B cell (primary cell): ENCODE measurements around the gene DSG2. TPM values are rescaled to one million over a fixed set of nuclear protein-coding genes. Genes with fewer than 3 reads are reported as not detected.

ENCODE experiments used
- ATAC-seq: fragments of 200-7000 bp; cut with Tn5 transposase; one replicate; pipeline ENCODE4 v1.10.0; 2021; ENCODE audit warnings: low read depth, mild to moderate bottlenecking, moderate number of reproducible peaks, moderate library complexity
- CTCF ChIA-PET: fragments of 350-600 bp; sonication (Branson Sonifier 250); formaldehyde crosslinking; loops from one replicate; lab custom pipeline; 2021; ENCODE audit warnings: antibody characterized with exemption, inconsistent platforms; lab: Charles Lee
- POLR2A ChIA-PET: fragments of 350-600 bp; sonication (Branson Sonifier 250); formaldehyde crosslinking; loops from one replicate; lab custom pipeline; 2021; ENCODE audit warnings: antibody characterized with exemption; lab: Charles Lee
- DNase-seq: peaks from one replicate; pipeline ENCODE4 v3.0.0; 2013
- H2AFZ ChIP-seq: 2 replicates; pipeline ENCODE4 v1.6.1; 2012; ENCODE audit warnings: mild to moderate bottlenecking, low read depth, low read length; ENCODE audit not compliant: insufficient read depth, poor library complexity, severe bottlenecking
- H3K27ac ChIP-seq, 2 donors: 1 replicate in 1 of 2; 2 replicates in 1 of 2; pipeline ENCODE4 v1.5.1; 2012 to 2013; ENCODE audit warnings: low read length in 2 of 2, mild to moderate bottlenecking in 2 of 2, moderate library complexity in 1 of 2
- H3K27me3 ChIP-seq, 4 experiments: fragments of 200-600 bp in 1 of 4; sonication (generic) in 1 of 4; replicated peaks in 1 of 4; 1 replicate in 2 of 4; 2 replicates in 2 of 4; pipeline versions ENCODE4 v1.6.1 to v1.7.0; 2013 to 2016; ENCODE audit warnings: low read length in 3 of 4, mild to moderate bottlenecking in 2 of 4, mixed read lengths in 1 of 4, moderate library complexity in 1 of 4; ENCODE audit not compliant: insufficient read depth in 4 of 4, control insufficient read depth in 3 of 4; ENCODE audit errors: control extremely low read depth in 1 of 4
- H3K36me3 ChIP-seq, 2 experiments: replicated peaks in 1 of 2; 1 replicate in 1 of 2; 2 replicates in 1 of 2; pipeline versions ENCODE4 v1.6.1 to v1.7.1; 2013; ENCODE audit warnings: low read length in 1 of 2; ENCODE audit not compliant: insufficient read depth in 2 of 2, control insufficient read depth in 1 of 2; ENCODE audit errors: control extremely low read depth in 1 of 2, extremely low read depth in 1 of 2
- H3K4me1 ChIP-seq, 2 donors: fragments of 200-600 bp in 1 of 2; sonication (generic) in 1 of 2; 1 replicate in 1 of 2; 2 replicates in 1 of 2; pipeline versions ENCODE4 v1.5.1 to v1.6.1; 2013 to 2017; ENCODE audit warnings: low read length in 2 of 2; ENCODE audit not compliant: control insufficient read depth in 2 of 2, insufficient read depth in 2 of 2
- H3K4me2 ChIP-seq: replicated peaks from 2 replicates; pipeline ENCODE3; 2012; ENCODE audit warnings: mild to moderate bottlenecking, low read depth, low read length; ENCODE audit not compliant: poor library complexity, severe bottlenecking
- H3K4me3 ChIP-seq, 5 experiments: fragments of 200-600 bp in 1 of 5; sonication (generic) in 1 of 5; 1 replicate in 3 of 5; 2 replicates in 2 of 5; pipeline versions ENCODE4 v1.5.1 to v1.7.0; 2011 to 2016; ENCODE audit warnings: low read length in 4 of 5, mild to moderate bottlenecking in 4 of 5, low read depth in 2 of 5, control low read depth in 1 of 5, moderate library complexity in 1 of 5; ENCODE audit not compliant: insufficient read depth in 1 of 5; ENCODE audit errors: control extremely low read depth in 1 of 5, extremely low read depth in 1 of 5
- H3K79me2 ChIP-seq: fragments of 200-600 bp; sonication (generic); one replicate; pipeline ENCODE4 v1.6.0; 2016; ENCODE audit warnings: low read length; ENCODE audit not compliant: control insufficient read depth, insufficient read depth
- H3K9ac ChIP-seq: fragments of 200-600 bp; sonication (generic); 2 replicates; pipeline ENCODE4 v1.6.1; 2017; ENCODE audit warnings: mild to moderate bottlenecking, low read length, moderate library complexity
- H3K9me3 ChIP-seq, 3 donors: one replicate each; pipeline versions ENCODE4 v1.6.1 to v1.7.1; 2013; ENCODE audit warnings: low read length in 2 of 3; ENCODE audit not compliant: control insufficient read depth in 2 of 3, insufficient read depth in 1 of 3; ENCODE audit errors: control extremely low read depth in 1 of 3
- H4K20me1 ChIP-seq: 2 replicates; pipeline ENCODE4 v1.6.0; 2012; ENCODE audit warnings: mild to moderate bottlenecking, low read length; ENCODE audit not compliant: insufficient read depth, control insufficient read depth, poor library complexity, severe bottlenecking
- H3K27ac Mint-ChIP-seq: one replicate; pipeline ENCODE4 v1.8.0; 2021; ENCODE audit warnings: mixed read lengths
- H3K27me3 Mint-ChIP-seq: one replicate; pipeline ENCODE4 v1.8.0; 2021; ENCODE audit warnings: mixed read lengths
- H3K4me1 Mint-ChIP-seq: one replicate; pipeline ENCODE4 v1.8.0; 2021; ENCODE audit warnings: mixed read lengths
- H3K4me3 Mint-ChIP-seq: one replicate; pipeline ENCODE4 v1.8.0; 2021; ENCODE audit warnings: mixed read lengths
- H3K9me3 Mint-ChIP-seq: one replicate; pipeline ENCODE4 v1.8.0; 2022; ENCODE audit warnings: mixed read lengths; ENCODE audit not compliant: insufficient read depth
- EZH2 ChIP-seq: IDR thresholded peaks from 2 replicates; pipeline ENCODE4 v1.6.1; 2012; ENCODE audit warnings: borderline replicate concordance, low read depth, mild to moderate bottlenecking, moderate library complexity, low read length; ENCODE audit not compliant: insufficient read depth, poor library complexity, severe bottlenecking
- WGBS: methylation state at CpG from one replicate; pipeline ENCODE4 v1.1.5; 2013; ENCODE audit warnings: missing lambda C conversion rate; ENCODE audit not compliant: insufficient coverage; 5-methylcytosine and 5-hydroxymethylcytosine counted together
- intact Hi-C: fragments of 100-400 bp; cut with micrococcal nuclease; formaldehyde crosslinking; loops from one replicate; pipeline ENCODE4 v1.10.0; 2022
- polyA plus RNA-seq: library from polyadenylated mRNA; depleted of rRNA; stranded (reverse); fragments of >200 nt; gene quantifications from 2 replicates; pipeline ENCODE4 v1.2.3, GENCODE V29; 2012
- total RNA-seq, 2 donors: library from RNA; stranded (reverse); fragments of 120-200 nt in 1 of 2; gene quantifications; 1 replicate in 1 of 2; 2 replicates in 1 of 2; pipeline versions ENCODE4 v1.2.3 to v1.2.4, GENCODE V29; 2013 to 2022
- TF ChIP-seq, protein P1 (sequence below): fragments of 200-600 bp; IDR thresholded peaks from one replicate; pipeline ENCODE4 v1.8.0; 2022; ENCODE audit warnings: antibody characterized with exemption, mild to moderate bottlenecking

Gene DSG2
- total and polyA plus RNA-seq, 2 donors (not counting 1 experiment from before 2014, with no cell fraction given): not detected

GRCh38 chr18:31585991-31586390 is 88.0 kb downstream of the DSG2 start:
- no peaks in the 10 kb centered on the region for H3K27me3 Mint-ChIP-seq
- no peaks in the 10 kb centered on the region for H3K9me3 Mint-ChIP-seq
- no peak overlapping the region for H3K4me3 Mint-ChIP-seq
- H3K27ac ChIP-seq: no peak overlapping the region
- ChIA-PET POLR2A (no interaction called here), CTCF (no interaction called here)
- H3K4me2 ChIP-seq: no peak overlapping the region
- WGBS: no CpG with 5 or more reads among the region's 5 CpGs
- H4K20me1 ChIP-seq: no peaks in the 10 kb centered on the region
- H3K4me1 Mint-ChIP-seq: no peaks in the 10 kb centered on the region
- DNase-seq: no peak
- no peaks in the 10 kb centered on the region for H3K9me3 ChIP-seq
- H3K4me3 ChIP-seq: no peak overlapping the region
- no peaks in the 10 kb centered on the region for H3K79me2 ChIP-seq
- intact Hi-C loops: no loop called here
- no peaks in the 10 kb centered on the region for H3K36me3 ChIP-seq
- no peak for TF ChIP-seq EZH2
- TF ChIP-seq, protein P1, sequence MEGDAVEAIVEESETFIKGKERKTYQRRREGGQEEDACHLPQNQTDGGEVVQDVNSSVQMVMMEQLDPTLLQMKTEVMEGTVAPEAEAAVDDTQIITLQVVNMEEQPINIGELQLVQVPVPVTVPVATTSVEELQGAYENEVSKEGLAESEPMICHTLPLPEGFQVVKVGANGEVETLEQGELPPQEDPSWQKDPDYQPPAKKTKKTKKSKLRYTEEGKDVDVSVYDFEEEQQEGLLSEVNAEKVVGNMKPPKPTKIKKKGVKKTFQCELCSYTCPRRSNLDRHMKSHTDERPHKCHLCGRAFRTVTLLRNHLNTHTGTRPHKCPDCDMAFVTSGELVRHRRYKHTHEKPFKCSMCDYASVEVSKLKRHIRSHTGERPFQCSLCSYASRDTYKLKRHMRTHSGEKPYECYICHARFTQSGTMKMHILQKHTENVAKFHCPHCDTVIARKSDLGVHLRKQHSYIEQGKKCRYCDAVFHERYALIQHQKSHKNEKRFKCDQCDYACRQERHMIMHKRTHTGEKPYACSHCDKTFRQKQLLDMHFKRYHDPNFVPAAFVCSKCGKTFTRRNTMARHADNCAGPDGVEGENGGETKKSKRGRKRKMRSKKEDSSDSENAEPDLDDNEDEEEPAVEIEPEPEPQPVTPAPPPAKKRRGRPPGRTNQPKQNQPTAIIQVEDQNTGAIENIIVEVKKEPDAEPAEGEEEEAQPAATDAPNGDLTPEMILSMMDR: no peak
- no peak overlapping the region for H2AFZ ChIP-seq
- no peak for ATAC-seq
- H3K4me1 ChIP-seq: no peaks in the 10 kb centered on the region
- H3K9ac ChIP-seq: no peak overlapping the region
- no peak overlapping the region for H3K27ac Mint-ChIP-seq
- no peaks in the 10 kb centered on the region for H3K27me3 ChIP-seq

GRCh38 chr18:31586616-31587015 is 88.6 kb downstream of the DSG2 start:
- H3K4me3 ChIP-seq: no peak overlapping the region
- no peak overlapping the region for H3K9ac ChIP-seq
- Mint-ChIP-seq H3K4me3 (no peak overlapping the region), H3K27ac (no peak overlapping the region), H3K9me3 (no peaks in the 10 kb centered on the region), H3K4me1 (no peaks in the 10 kb centered on the region), H3K27me3 (no peaks in the 10 kb centered on the region)
- TF ChIP-seq, protein P1: no peak
- TF ChIP-seq EZH2: no peak
- H3K9me3 ChIP-seq: no peaks in the 10 kb centered on the region
- H3K4me2 ChIP-seq: no peak overlapping the region
- H3K4me1 ChIP-seq: no peaks in the 10 kb centered on the region
- ChIA-PET POLR2A (no interaction called here), CTCF (no interaction called here)
- intact Hi-C loops: no loop called here
- H3K27ac ChIP-seq: no peak overlapping the region
- no peaks in the 10 kb centered on the region for H3K79me2 ChIP-seq
- no peaks in the 10 kb centered on the region for H4K20me1 ChIP-seq
- H3K36me3 ChIP-seq: no peaks in the 10 kb centered on the region
- H2AFZ ChIP-seq: no peak overlapping the region
- ATAC-seq: no peak
- no peak for DNase-seq
- no peaks in the 10 kb centered on the region for H3K27me3 ChIP-seq
- no CpG with 5 or more reads among the region's 5 CpGs for WGBS
